DMS 273 (cell line): ENCODE measurements around the gene TMEM156.
"Not testable (repeated sequence)": the region's sequence is repeated elsewhere in the genome, so short reads cannot be mapped to it uniquely, and the experiment has no call there.

Experiments used
- DNase-seq: peaks from one replicate; lab custom pipeline; 2025; ENCODE audit not compliant: unreplicated experiment; lab: John Stamatoyannopoulos, UW

The TMEM156 gene

GRCh38 chr4:39043861-39044363 is 11.7 kb upstream of the TMEM156 start:
- no peak for DNase-seq

DNA sequence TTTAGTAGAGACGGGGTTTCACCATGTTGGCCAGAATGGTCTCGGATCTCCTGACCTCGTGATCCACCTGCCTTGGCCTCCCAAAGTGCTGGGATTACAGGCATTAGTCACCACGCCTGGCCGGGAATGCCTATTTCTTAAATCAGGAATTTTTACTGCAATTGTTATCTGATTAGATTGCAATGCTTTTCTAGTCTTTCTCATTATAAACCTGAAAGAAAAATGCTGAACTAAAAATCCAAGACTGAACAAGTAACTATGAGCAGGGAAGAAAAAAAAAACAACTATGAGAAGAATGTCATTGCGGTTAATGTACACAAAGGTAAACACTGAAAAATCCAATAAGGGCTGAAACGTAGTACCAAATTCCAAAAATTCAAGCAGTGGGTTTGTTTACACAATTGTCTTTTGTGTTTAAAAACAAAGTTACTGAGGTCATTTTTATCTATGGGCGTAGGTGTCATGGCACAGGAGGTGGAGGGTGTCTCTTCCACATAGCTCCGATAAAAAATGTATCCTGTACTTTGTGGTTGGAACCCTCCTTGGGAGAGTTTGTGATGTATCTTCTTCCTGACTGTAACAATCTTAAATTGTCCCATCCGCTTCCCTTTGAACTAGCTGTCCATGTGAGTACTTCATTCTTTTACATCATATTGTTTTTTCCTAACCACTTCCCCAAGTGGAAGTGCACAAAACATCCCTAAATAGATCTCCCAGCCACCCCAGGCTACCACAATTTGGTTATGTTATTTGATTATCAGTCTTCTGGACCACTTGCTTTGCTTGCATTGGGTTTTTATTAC is 11.1 kb upstream of the TMEM156 start:
- no peak for DNase-seq

GRCh38 chr4:39042366-39042765 is 10.2 kb upstream of the TMEM156 start:
- no peak for DNase-seq

- DNase-seq: no peak
These were observed 6.9 kb upstream of the TMEM156 start for GRCh38 chr4:39039108-39039507.

DNA sequence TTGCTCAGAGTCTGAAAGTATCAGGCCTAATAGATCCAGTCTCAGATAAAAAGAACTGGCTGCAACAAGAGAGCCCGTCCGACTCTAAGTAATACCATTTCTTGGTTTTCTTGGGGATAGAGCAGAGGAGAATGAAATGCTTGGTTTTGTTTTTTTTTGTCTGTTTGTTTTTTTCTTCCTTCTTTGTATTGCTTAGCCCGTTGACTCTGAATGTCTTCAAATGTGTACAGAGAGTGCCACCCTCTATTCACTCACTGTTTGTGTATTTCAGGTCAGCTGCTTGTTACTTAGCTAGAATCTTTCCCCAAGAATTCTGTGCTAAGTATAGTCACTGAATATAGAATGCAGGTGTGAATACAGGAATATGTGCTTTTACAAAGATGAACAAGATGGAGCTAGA is 5.7 kb upstream of the TMEM156 start:
- DNase-seq: no peak

GRCh38 chr4:39037491-39037825 is 5.2 kb upstream of the TMEM156 start:
- DNase-seq: no peak

DNA sequence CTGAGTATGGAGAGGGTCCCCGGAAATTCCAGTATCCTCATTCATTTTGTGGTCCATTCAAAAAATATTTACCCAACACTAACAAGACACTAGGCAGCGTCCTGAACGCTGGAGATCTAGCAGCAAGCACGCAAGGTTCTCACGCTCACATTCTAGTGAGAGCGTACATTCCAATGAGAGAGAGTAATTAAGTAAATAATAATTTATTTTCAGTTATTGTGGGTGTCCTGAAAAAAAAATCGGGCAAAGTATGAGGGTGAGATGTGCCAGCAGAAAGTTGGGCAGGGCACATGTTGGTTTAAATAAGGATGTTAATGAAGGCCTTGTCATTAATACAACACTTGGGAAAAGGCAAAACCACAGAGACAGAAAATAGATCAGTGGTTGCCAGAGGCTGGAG is 4.0 kb upstream of the TMEM156 start:
- DNase-seq: no peak

DNA sequence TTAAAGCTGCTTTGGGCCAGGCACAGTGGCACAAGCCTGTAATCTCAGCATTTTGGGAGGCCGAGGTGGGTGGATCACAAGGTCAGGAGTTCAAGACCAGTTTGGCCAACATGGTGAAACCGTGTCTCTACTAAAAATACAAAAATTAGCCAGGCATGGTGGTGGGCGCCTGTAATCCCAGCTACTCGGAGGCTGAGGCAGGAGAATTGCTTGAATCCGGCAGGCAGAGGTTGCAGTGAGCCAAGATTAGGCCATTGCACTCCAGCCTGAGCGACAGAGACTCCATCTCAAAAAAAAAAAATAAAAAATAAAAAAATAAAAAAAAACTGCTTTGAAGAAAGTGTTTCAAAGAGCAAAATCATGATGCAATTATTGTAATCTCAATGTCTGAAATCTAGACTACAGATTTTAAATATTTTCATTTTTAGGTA is 604 bp downstream of the TMEM156 start:
- not testable (repeated sequence) for DNase-seq

GRCh38 chr4:39030725-39031124 is 1.5 kb downstream of the TMEM156 start:
- DNase-seq: no peak

GRCh38 chr4:39029752-39030694 is 2.2 kb downstream of the TMEM156 start:
- DNase-seq: no peak

DNA sequence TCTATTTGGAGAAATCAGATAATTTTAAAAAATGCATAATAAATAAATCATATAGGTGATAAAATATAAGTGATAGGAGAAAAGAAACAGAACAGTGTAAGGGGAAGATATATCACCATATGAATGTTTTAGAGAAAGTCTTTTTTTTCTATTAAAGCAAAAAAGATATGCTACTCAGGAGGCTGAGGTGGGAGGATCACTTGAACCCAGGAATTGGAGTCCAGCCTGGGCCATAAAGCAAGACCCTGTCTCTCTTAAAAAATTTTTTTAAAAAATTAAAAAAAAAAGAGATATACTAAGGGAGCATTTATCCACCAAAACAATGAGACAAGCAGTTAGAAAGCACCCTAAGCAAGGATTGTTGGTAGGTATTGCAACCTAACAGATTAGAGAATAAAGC is 6.1 kb downstream of the TMEM156 start:
- DNase-seq: no peak

DNA sequence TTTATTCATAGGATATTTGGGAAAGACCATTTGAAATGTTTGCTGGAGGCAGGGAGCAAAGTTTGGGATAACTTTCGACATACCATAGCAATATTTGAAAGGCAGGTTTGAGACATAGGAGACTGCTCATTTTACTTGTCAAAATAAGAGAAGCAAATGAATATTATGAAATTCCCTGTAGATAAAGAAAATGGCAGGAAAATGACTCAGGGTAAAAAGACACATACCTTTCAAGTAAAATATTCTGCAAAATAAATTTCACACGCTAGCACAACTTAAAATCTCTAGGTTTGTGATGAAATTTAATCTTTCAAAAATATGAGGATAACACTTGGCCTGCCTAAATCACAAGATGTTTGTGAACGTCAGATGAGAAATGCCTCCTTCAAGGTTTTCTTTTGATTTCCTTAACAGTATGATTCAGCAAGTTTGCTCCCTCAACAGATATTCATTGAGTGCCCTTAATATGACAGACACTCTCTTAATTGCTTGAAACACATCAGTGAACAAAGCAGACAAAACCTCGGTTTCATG is 6.6 kb downstream of the TMEM156 start:
- DNase-seq: no peak

DNA sequence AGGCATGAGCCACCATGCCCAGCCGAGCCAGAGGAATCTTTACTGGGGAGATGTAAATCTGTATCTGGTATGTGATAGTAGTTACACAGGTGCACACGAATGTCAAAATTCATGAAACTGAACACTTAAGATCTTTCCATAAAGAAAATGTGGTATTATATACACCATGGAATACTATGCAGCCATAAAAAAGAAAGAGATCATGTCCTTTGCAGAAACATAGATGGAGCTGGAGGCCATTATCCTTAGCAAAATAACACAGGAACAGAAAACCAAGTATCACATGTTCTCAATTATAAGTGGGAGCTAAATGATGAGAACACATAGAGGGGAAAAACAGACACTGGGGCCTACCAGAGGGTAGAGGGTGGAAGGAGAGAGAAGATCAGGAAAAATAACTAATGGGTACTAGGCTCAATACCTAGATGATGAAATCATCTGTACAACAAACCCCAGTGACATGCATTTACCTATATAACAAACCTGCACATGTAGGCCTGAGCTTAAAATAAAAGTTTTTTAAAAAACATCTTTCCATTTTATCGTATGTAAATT is 7.8 kb downstream of the TMEM156 start:
- DNase-seq: no peak

DNA sequence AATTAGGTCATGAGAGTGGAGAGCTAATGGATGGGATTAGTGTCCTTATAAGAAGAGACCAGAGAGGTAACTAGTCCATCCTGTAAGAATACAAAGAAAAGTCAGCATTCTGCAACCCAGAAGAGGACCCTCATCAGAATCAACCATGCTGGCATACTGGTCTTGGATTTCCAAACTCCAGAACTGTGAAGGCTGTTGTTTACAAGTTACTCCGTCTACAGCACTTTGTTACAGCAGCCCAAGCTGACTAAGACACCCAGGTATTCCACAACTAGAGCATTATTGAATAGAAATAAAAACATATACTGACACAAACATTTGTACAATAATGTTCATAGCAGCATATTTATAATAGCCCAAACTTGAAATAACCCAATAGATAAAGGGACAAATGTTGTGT is 9.2 kb downstream of the TMEM156 start:
- DNase-seq: no peak

DNA sequence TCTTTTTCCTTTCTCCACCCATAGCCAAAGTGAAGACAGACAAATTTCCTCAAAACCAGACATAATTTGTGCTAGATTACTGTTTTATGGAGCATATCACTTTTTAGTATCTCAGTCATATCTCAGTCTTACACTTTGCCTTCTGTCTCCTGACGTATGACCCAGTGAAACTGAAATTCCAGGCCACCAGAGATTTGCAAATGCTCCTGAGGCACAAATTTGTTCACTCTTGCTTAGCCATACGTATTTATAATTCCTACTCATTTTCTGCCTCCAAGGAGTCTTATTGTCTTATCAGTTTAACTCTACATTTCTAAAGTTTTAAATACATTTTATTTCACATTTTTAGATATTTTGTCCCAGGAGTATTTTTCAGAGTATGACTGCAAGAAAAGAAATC is 10.0 kb downstream of the TMEM156 start:
- no peak for DNase-seq

DNA sequence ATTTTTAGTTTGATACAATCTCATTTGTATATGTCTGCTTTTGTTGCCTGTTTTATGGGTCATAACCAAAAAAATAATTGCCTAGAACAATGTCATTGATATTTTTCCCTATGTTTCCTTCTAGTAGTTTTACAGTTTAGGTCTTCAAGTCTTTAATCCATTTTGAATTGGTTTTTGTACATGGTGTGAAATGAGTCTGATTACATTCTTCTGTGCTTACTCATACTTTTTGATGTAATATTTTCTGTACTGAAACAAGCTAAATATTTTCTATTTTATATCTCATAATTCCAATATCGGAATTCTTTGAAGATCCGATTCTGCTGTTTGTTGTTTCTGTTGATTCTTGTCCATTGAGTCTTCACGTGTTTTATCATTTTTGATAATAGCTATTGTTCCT is 10.6 kb downstream of the TMEM156 start:
- no peak for DNase-seq

GRCh38 chr4:39020130-39020529 is 12.1 kb downstream of the TMEM156 start:
- no peak for DNase-seq

- no peak for DNase-seq
These were observed 18.2 kb downstream of the TMEM156 start for GRCh38 chr4:39014028-39014427.

DNA sequence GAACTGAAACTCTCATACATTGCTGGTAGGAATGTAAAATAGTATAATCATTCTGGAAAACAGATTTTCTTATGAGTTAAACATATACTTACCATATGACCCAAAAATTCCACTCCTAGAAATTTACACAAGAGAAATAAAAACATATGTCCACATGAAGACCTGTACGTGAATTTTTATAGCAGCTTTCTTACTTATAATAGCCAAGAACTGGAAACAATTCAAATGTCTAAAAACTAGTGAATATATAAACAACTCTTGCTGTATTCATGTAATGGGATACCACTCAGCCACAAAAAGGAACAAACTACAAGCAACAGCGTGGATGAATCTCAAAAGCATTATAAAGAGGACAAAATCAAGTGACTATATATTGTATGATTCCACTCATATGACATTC is 27.5 kb downstream of the TMEM156 start:
- no peak for DNase-seq

- not testable (repeated sequence) for DNase-seq
These were observed 30.2 kb downstream of the TMEM156 start for GRCh38 chr4:39002058-39002457.

GRCh38 chr4:38995660-38996005 is 36.6 kb downstream of the TMEM156 start:
- DNase-seq: no peak

- DNase-seq: no peak
These were observed 38.1 kb downstream of the TMEM156 start for GRCh38 chr4:38994135-38994534.
